H1 (cell line): ENCODE data around the gene RPL13A.

ENCODE experiments used
- EP300 ChIP-seq, 2 experiments: IDR thresholded peaks; 1 replicate in 1 of 2; 2 replicates in 1 of 2; pipeline ENCODE4 v1.6.1; 2011 to 2012; ENCODE audit warnings: low read depth in 2 of 2, low read length in 2 of 2, mild to moderate bottlenecking in 2 of 2, borderline replicate concordance in 1 of 2, inconsistent platforms in 1 of 2, moderate library complexity in 1 of 2
- POLR2A ChIP-seq, 2 experiments: IDR thresholded peaks; 1 replicate in 1 of 2; 2 replicates in 1 of 2; pipeline ENCODE4 v1.6.1; 2011; ENCODE audit warnings: low read depth in 2 of 2, low read length in 2 of 2, mild to moderate bottlenecking in 2 of 2; ENCODE audit errors: control extremely low read depth in 1 of 2
- SIN3A ChIP-seq, 2 experiments: IDR thresholded peaks in 1 of 2; conservative IDR thresholded peaks in 1 of 2; 2 replicates each; pipeline ENCODE4 v1.6.1; 2011 to 2012; ENCODE audit warnings: low read length in 2 of 2, improper control_type of control experiment in 1 of 2, low read depth in 1 of 2, mild to moderate bottlenecking in 1 of 2

- no peak for TF ChIP-seq EP300 (IDR thresholded peaks at IDR 0.05; ENCODE audit: borderline replicate concordance in 1 of 2, low read depth in 2 of 2, low read length in 2 of 2)
- peak; percentile 51 to 86 for TF ChIP-seq POLR2A (IDR thresholded peaks at IDR 0.05; ENCODE audit: control extremely low read depth in 1 of 2, low read depth in 2 of 2, low read length in 2 of 2)
- TF ChIP-seq SIN3A (conservative IDR thresholded peaks at IDR 0.05 in 1 of 2, IDR thresholded peaks at IDR 0.05 in 1 of 2; ENCODE audit: low read depth in 1 of 2, low read length in 2 of 2) = peak in 1 of 2 experiments; percentile 90; a peak in 2 of 4 replicates
These were observed 35.8 kb upstream of the RPL13A start, which contains the start of gene PIH1D1 for GRCh38 chr19:49451430-49452181.
